Muscle layer of colon (tissue), 2 donors: ENCODE results near the gene NOD2.

ENCODE experiments used
- H3K27ac ChIP-seq: one replicate; pipeline ENCODE4 v1.7.0; 2013; ENCODE audit warnings: low read depth, mild to moderate bottlenecking, low read length, moderate library complexity
- H3K27me3 ChIP-seq, 2 donors: one replicate each; pipeline ENCODE4 v1.7.0; 2013; ENCODE audit warnings: low read length in 2 of 2, mild to moderate bottlenecking in 2 of 2; ENCODE audit not compliant: insufficient read depth in 2 of 2, control insufficient read depth in 1 of 2
- H3K36me3 ChIP-seq: one replicate; pipeline ENCODE4 v1.7.0; 2013; ENCODE audit warnings: mild to moderate bottlenecking, low read length; ENCODE audit not compliant: insufficient read depth
- H3K4me1 ChIP-seq: one replicate; pipeline ENCODE4 v1.7.0; 2013; ENCODE audit warnings: mild to moderate bottlenecking, low read length; ENCODE audit not compliant: insufficient read depth
- H3K4me3 ChIP-seq, 2 donors: one replicate each; pipeline ENCODE4 v1.7.0; 2013; ENCODE audit warnings: low read length in 2 of 2, low read depth in 1 of 2, mild to moderate bottlenecking in 1 of 2, moderate library complexity in 1 of 2
- H3K9ac ChIP-seq: one replicate; pipeline ENCODE4 v1.7.0; 2013; ENCODE audit warnings: low read length
- H3K9me3 ChIP-seq: one replicate; pipeline ENCODE4 v1.7.0; 2013; ENCODE audit warnings: mild to moderate bottlenecking, low read length
- donor health status: abdominal sarcoma.
- donor health status: Adenocarcinoma of cecum.

The NOD2 gene

GRCh38 chr16:50673496-50674275 lies 19.7 kb upstream of the NOD2 start:
- Histone ChIP-seq H3K27me3 (peaks cover 3 to 15% of the 10 kb centered on the region in 2 donors), H3K4me1 (no peaks in the 10 kb centered on the region), H3K36me3 (no peaks in the 10 kb centered on the region), H3K9ac (no peak overlapping the region), H3K9me3 (peaks cover 14% of the 10 kb centered on the region), H3K27ac (no peak overlapping the region), H3K4me3 (no peak overlapping the region)

DNA sequence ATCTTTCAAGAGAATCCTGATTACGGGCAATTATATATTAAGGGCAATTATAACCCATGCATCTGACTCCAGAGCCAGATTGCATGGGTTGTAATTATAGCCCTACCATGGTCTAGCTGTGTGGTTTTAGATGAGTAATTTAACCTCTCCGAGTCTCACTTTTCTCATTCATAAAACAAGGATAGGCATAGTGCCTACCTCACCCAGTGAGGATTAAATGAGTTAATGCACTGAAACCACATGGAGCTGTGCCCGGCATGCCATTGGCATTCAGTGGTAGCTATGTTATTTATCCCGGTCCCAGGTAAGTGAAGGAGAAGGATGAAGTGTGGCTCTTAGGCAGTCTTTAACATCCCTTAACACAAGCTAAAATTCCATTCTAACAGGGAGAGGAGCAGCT lies 18.6 kb upstream of the NOD2 start:
- Histone ChIP-seq H3K36me3 (no peaks in the 10 kb centered on the region), H3K27me3 (peaks cover 3 to 15% of the 10 kb centered on the region in 2 donors), H3K9me3 (peaks cover 14% of the 10 kb centered on the region), H3K4me3 (no peak overlapping the region), H3K9ac (no peak overlapping the region), H3K4me1 (no peaks in the 10 kb centered on the region), H3K27ac (no peak overlapping the region)

DNA sequence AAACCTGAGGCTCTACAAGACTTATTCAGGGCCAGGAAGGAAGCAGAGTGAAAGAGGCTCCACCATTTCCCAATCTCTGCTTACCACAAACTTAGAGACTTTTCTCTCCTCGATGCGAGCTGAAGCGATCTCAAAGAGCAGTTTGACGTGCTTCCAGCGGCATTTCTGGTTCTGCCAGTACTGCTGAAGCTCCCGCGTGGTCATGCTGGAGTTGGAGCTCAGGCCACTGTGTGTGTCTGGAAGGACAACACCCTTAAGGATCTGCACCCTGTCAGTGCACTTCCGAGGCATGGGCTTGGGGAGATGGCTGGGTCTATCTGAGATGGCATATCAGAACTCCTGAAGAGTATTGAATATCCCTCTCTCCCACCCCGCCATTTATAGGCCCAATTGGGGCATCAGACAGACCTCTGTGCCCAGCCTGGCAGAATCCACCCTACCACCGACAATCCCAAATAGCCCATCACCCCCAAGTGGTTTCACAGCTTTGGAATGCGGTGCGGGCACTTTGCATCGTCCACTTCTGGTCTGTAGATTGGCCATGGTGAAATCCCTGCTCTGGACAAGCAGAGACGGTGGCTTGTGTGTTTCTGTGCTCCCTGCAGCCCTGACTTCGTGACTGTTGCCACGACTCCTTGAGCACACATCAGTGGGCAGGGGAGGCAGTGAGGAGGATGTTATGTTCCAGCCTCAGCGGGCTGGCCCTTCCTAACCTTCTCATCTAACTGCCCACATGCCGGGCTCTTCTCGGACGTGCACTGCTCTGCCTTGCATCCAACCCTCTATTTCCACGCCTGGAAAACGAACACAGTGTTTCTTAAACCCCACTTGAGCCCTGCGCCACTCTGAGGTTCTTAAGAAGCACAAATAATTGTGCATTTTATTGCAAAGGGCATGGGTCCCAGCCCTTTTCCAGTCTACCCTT lies 17.5 kb upstream of the NOD2 start:
- H3K27me3 ChIP-seq, result peaks cover 3 to 15% of the 10 kb centered on the region in 2 donors

DNA sequence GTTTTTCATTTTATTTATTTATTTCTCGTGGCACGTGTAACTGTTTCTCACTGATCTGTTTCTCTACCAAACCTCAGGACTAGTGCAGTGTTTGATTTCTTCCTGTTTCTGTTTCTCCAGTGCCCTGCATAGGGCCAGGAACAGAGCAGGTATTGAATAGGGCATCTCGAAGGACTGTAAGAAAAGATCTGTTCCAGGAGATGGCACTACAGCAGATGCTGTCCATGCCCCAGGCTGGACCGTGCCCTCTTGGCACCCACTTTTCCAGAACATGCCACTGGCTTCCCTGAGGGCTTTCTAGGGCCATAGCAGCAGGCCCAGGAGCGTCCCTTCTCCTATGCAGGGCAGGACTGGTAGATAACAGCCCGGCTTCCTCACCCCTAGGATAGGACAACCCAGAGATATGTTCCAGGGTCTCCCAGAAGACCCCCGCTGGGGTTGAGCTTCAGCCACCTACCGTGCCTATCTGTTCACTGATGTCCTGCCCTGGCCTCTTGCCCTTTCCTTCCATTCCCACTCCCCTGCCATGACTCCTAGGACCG lies 16.7 kb upstream of the NOD2 start:
- H3K4me1 ChIP-seq, result no peaks in the 10 kb centered on the region
- H3K9me3 ChIP-seq, result peaks cover 10% of the 10 kb centered on the region
- H3K9ac ChIP-seq, result no peak overlapping the region
- H3K27ac ChIP-seq, result no peak overlapping the region
- H3K4me3 ChIP-seq, result no peak overlapping the region
- H3K36me3 ChIP-seq, result no peaks in the 10 kb centered on the region
- peaks cover 3 to 15% of the 10 kb centered on the region in 2 donors for H3K27me3 ChIP-seq

More for the DNA sequence above, 17.5 kb upstream of the NOD2 start:
- H3K27ac ChIP-seq, result no peak overlapping the region
- H3K4me1 ChIP-seq, result no peaks in the 10 kb centered on the region
- no peak overlapping the region for H3K4me3 ChIP-seq
- peaks cover 14% of the 10 kb centered on the region for H3K9me3 ChIP-seq
- no peaks in the 10 kb centered on the region for H3K36me3 ChIP-seq
- no peak overlapping the region for H3K9ac ChIP-seq

- Histone ChIP-seq H3K36me3 (no peaks in the 10 kb centered on the region), H3K4me1 (no peaks in the 10 kb centered on the region), H3K27ac (no peak overlapping the region), H3K27me3 (peaks cover 3 to 15% of the 10 kb centered on the region in 2 donors), H3K9me3 (peaks cover 4% of the 10 kb centered on the region), H3K4me3 (no peak overlapping the region), H3K9ac (no peak overlapping the region)
Observed at GRCh38 chr16:50677351-50677750, 16.1 kb upstream of the NOD2 start.

DNA sequence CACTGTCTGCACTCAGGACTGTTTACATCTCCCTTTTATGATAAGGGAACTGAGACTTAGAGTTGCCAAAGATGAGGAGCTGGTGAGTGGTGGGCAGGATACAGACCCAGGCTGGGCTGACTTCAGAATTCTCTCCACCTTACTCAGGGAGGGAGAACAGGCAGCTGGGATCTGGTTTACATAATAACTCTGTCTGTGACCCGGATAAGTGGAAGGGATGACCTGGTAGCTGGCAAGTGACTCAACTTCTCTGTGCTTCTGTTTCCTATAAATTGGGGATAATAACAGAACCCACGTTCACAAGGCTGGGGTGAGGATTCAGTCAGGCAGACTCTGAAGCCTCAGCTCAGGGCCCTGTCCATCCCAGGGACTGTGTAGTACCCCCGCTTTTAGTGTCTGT lies 14.9 kb upstream of the NOD2 start:
- Histone ChIP-seq H3K36me3 (no peaks in the 10 kb centered on the region), H3K4me1 (no peaks in the 10 kb centered on the region), H3K27me3 (peaks cover 0 to 4% of the 10 kb centered on the region in 2 donors), H3K27ac (no peak overlapping the region), H3K4me3 (no peak overlapping the region), H3K9ac (no peak overlapping the region), H3K9me3 (no peaks in the 10 kb centered on the region)

- Histone ChIP-seq H3K27ac (no peak overlapping the region), H3K9me3 (no peaks in the 10 kb centered on the region), H3K4me1 (no peaks in the 10 kb centered on the region), H3K36me3 (no peaks in the 10 kb centered on the region), H3K9ac (no peak overlapping the region), H3K4me3 (no peak overlapping the region), H3K27me3 (no peaks in the 10 kb centered on the region)
Observed at GRCh38 chr16:50679266-50679665, 14.1 kb upstream of the NOD2 start.

- Histone ChIP-seq H3K9ac (no peak overlapping the region), H3K36me3 (no peaks in the 10 kb centered on the region), H3K9me3 (no peaks in the 10 kb centered on the region), H3K4me3 (no peak overlapping the region), H3K4me1 (no peaks in the 10 kb centered on the region), H3K27ac (no peak overlapping the region), H3K27me3 (no peaks in the 10 kb centered on the region)
Observed at GRCh38 chr16:50679676-50680555, 13.5 kb upstream of the NOD2 start.

GRCh38 chr16:50680556-50680893 lies 12.9 kb upstream of the NOD2 start:
- Histone ChIP-seq H3K4me3 (no peak overlapping the region), H3K36me3 (no peaks in the 10 kb centered on the region), H3K9me3 (no peaks in the 10 kb centered on the region), H3K4me1 (no peaks in the 10 kb centered on the region), H3K27me3 (no peaks in the 10 kb centered on the region), H3K27ac (no peak overlapping the region), H3K9ac (no peak overlapping the region)

DNA sequence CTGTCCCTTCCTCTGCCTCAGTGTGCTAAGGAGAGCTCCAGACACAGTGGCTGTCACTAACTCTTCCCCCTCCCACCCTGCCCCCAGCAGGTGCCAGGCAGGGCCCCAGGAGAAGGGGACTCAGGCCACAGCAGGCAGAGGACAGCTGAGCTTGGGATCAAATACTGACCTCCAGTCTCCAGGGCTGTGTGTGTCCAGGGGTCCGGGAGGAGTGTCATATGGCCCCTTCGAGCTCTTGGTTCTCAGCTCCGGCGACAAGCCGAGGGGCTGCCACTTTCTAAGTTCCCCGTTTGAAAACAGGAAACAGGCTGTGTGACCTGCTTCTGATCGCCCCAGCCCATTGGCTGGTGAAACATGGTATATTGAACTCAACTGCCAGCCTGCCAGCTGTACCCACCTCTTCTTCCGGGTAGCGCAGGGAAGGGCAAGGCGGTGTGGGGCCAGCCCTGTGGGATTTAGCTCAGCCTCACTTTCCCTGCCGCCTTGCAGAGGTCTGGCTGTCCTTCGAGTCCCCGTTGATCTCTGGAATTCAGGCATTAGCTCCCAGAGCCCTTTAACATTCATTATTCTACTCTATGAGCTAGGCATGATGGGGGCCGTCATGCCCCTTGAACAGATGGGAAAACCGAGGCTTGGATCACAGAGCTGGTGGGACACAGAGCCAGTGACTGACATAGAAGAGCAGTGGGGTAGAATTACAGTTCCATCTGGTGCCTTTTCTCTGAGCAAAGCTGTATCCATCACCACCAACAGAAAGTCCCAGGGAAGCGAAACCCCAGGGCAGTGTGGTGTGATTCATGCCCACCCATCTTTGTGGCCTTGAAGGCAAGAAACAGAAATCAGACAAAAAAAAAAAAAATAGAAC lies 12.2 kb upstream of the NOD2 start, which contains the start of gene SNX20:
TSS of gene SNX20 (minus strand) at position 292 of the 865 bp plus-strand sequence. CDS start 3,786 bp downstream, outside the sequence.
- H3K4me1 ChIP-seq, result no peaks in the 10 kb centered on the region
- no peaks in the 10 kb centered on the region for H3K36me3 ChIP-seq
- H3K27ac ChIP-seq, result no peak within 1 kb of the TSS
- H3K27me3 ChIP-seq, result no peaks in the 10 kb centered on the region
- no peak within 1 kb of the TSS for H3K4me3 ChIP-seq
- no peaks in the 10 kb centered on the region for H3K9me3 ChIP-seq
- H3K9ac ChIP-seq, result no peak within 1 kb of the TSS
